T-helper 2 cell treated with Interferon-gamma antibody and Interleukin-4, amounts not matched to agents 100 ng/mL and 5 ng/mL, for 36 hours (primary cell): Measurements from ENCODE around the gene DDR1. TPM values are rescaled to one million over a fixed set of nuclear protein-coding genes. Genes with fewer than 3 reads are reported as not detected.
"Not testable (repeated sequence)": the region's sequence is repeated elsewhere in the genome, so short reads cannot be mapped to it uniquely, and the experiment has no call there.

Experiments used
- intact Hi-C: fragments of 100-400 bp; cut with micrococcal nuclease; formaldehyde crosslinking; loops from one replicate; pipeline ENCODE4 v1.15.1; 2023
- total RNA-seq: library from RNA; stranded (reverse); gene quantifications from 2 replicates; pipeline ENCODE4 v1.2.3, GENCODE V29; 2022

The DDR1 gene
- total RNA-seq, 1 donor from 2014 or later: 6.6 TPM

DNA sequence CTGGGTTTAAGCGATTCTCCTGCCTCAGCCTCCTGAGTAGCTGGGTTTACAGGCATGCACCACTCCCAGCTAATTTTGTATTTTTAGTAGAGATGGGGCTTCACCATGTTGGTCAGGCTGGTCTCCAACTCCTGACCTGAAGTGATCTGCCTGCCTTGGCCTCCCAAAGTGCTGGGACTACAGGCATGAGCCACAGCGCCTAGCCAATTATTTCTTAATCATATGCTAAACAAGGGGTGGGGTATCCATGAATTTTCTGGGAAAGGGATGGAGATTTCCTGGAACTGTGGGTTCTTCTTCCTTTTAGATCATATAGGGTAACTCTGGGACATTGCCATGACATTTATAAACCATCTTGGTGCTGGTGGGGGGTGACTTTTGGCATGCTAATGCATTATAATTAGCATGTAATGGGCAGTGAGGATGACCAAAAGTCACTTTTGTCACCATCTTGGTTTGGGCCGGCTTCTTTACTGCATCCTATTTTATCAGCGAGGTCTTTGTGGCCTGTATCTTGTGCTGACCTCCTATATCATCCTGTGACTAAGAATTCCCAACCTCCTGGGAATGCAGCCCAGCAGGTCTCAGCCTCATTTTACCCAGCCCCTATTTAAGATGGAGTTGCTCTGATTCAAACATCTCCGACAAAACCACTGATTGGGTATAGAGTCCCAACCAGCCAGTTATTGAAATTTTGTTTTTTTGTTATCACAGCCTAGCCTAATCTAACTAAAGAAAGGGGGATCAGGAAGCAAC lies 29.9 kb upstream of the DDR1 start:
- intact Hi-C loops: no loop called here

DNA sequence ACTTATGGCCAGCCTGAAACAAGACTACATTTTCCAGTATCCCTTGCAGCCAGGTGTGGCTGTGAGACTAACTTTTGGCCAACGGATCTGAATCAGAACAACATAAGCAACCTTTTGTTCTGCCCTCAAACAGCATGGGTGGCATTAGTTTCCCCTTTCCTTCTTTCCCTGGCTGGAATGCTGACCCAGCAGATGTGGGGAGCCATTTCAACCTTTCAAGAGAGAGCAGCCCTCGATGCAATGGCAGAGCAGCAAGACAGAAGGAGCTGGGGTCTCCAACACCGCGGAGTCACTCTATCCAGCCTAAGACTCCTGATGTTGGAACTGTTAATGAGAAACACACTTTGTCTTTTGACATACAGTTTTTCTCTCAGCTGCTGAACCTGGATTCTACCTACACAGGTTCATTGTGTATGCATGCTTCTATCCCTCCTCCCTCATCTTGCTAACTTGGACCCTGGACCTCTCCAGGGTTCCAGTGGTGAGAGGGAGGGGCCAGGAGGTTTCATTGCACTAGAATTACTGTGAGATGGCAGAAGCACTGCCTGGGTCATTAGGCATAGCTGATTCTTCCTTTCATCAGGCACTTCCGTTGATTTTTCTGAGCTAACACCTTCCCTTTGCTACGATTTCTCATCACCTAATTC lies 28.8 kb upstream of the DDR1 start:
- intact Hi-C loops: no loop called here

DNA sequence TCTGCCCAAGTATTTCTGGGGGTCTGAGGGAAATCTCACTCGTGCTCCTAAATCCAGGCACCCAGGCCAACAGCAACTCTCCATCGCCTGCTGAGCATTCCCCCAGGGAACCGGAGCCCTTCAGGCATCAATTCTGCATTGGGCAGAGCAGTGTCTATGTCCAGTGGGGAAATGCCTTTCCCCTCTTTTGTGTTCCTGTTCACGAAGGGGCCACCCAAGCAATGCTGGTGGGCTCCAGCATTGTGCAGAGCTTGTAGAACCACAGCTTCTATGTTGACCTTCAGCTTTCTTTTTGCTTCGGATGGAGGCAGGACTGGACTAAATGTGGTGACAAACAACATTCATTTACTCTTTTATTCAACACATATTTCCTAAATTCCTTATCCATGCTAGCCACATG lies 27.2 kb upstream of the DDR1 start:
- intact Hi-C loops: no loop called here

DNA sequence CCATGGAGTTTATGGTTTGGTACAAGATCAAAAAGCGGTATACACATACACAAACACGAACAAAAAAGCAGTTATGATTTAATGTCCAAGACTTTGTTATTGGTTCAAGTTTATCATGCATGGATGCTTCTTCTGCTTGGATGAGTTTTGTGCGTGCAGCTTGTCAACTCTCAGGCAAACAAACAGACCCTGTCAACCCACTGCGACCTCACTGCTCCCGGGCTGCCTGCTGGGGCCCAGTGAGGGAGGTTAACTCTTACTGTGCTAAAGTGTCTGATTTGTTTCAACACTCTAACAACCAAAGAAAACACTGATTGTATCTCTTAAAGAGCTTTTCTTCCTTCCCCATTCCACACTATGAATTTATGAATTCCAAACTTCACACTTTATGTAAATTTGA lies 26.8 kb upstream of the DDR1 start:
- intact Hi-C loops: no loop called here

DNA sequence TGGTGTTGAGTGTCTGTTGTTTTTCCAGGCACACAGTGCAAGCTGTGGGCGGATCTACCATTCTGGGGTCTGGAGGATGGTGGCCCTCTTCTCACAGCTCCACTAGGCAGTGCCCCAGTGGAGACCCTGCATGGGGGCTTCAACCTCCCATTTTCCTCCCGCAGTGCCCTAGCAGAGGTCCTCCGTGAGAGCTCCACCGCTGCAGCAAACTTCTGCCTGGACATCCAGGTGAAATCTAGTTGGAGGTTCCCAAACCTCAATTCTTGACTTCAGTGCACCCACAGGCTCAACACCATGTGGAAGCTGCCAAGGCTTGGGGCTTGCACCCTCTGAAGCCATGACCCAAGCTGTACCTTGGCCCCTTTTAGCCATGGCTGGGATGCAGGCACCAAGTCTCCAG lies 24.6 kb upstream of the DDR1 start:
- intact Hi-C loops: not testable (repeated sequence)

DNA sequence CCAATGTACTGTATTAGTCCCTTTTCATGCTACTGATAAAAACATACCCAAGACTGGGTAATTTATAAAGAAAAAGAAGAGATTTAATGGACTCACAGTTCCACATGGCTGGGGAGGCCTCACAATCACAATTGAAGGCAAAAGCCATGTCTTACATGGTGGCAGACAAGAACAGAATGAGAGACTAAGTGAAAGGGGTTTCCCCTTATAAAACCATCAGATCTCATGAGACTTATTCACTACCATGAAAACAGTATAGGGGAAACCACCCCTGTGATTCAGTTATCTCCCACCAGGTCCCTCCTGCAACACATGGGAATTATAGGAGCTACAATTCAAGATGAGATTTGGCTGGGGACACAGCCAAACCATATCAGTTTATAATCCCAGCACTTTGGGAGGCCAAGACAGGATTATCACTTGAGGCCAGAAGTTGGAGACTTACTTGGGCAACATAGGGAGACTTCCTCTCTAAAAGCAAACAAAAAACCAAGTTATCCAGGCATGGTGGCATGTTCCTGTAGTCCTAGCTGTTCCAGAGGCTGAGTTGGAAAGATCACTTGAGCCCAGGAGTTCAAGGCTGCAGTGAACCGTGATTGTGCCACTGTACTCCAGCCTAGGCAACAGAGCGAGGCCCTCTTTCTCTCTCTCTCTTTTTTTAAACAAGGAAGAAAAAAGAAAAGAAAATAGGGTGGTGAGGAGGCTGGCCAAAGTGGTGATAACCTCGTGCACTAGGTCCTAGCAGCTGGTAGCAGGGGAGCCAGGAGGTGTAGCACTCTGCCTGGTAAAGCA lies 22.9 kb upstream of the DDR1 start:
- intact Hi-C loops: no loop called here

DNA sequence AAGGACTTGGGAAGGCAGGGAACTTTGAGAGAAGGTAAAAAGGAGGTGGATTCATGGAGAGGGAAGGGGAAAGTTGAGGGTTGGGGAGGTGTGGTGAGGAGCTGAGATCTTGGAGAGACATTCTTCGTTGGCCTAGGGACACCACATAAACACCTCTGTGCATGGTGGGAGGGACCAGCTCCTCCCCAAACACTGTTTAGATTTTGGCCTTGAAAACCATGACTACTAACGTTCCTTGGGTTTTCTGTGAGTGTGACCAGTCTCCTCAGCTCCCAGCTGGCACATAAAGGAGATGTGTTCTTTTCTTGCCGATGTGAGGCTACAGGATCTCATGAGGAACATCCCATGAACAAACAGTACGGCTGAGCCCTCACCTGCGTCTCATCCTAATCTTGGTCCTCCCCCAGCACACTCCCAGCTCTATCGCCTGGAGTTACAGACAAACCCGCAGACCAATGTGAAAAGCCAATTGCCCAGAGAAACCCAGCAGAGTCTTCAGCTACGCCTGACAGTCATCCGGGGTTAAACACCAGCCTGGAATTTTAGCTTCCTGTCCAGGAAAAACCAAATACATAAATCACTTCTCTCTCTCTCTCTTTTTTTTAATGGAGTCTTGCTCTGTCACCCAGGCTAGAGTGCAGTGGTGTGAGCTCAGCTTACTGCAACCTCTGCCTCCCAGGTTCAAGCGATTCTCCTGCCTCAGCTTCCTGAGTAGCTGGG lies 22.0 kb upstream of the DDR1 start:
- intact Hi-C loops: no loop called here

DNA sequence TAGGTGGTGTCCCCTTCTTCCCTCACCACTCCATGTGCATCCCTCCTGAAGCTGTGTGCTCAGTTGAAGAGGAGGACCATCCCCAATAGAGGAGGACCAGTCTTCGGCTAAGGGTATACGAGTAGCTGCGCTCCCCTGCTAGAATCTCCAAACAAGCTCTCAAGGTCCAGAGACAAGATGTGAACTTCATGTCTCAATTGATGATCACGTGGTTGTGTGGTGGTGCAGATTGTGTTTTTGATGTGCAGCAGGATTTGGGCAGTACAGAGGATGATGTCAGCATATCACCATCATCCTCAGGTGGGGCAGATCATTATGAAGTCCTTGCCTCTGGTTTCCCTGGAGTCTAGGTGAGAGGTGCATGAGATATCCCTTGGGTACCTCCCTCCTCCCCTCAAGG lies 20.0 kb upstream of the DDR1 start:
- intact Hi-C loops: no loop called here

DNA sequence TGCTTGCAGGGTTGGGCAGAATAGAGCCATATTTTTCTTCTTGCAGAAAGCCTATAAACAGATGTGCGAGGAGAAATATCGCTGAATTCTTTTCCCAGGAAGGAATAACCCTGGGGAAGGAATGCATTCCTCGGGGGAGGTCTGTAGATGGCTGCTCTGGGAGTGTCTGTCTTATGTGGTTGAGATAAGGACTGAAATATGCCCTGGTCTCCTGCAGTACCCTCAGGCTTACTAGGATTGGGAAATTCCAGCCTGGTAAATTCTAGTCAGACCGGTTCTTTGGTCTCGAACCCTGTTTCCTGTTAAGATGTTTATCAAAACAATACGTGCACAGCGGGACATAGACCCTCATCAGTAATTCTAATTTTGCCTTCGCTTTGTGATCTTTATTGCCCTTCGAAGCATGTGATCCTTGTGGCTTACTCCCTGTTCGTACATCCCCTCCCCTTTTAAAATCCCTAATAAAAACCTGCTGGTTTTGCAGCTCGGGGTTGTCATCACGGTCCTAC lies 15.0 kb upstream of the DDR1 start:
- intact Hi-C loops: not testable (repeated sequence)

DNA sequence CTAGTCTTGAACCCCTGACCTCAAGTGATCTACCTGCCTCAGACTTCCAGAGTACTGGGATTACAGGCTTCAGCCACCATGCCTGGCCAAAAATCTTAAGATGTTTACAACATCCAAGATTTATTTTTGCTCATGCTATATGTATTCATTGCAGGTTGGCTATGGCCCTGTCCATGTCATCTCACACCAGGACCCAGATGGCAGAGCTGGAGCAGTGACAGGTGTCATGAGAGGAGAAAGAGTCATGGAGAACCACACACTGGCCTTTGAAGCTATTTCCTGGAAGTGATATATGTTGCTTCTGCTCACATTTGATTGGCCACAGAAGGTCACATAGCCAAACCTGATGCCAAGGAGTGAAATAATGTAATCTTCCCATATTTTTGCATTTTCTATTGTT lies 13.8 kb upstream of the DDR1 start:
- intact Hi-C loops: no loop called here

DNA sequence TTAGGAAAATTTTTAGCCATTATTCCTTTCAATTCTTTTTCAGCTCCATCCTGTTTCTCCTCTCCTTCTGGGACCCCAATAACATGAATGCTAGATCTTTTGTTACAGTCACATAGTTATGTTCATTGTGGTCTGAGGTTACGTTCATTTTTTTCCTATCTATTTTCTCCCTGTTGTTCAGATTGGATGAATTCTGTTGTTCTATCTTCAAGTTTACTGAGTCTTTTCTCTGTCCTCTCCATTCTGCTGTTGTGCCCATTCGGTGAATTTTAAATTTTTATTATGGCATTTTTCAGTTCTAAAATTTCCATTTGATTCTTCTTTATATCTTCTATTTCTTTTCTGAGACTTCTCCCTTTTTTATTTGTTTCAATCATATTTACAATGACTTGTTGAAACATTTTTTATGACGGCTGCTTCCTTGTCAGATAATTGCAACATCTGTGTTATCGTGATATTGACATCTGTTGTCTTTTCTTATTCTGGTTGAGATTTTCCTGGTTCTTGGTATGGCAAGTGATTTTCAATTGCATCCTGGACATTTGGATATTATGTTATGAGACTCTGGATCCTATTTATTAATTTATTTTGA lies 12.6 kb upstream of the DDR1 start:
- intact Hi-C loops: no loop called here

DNA sequence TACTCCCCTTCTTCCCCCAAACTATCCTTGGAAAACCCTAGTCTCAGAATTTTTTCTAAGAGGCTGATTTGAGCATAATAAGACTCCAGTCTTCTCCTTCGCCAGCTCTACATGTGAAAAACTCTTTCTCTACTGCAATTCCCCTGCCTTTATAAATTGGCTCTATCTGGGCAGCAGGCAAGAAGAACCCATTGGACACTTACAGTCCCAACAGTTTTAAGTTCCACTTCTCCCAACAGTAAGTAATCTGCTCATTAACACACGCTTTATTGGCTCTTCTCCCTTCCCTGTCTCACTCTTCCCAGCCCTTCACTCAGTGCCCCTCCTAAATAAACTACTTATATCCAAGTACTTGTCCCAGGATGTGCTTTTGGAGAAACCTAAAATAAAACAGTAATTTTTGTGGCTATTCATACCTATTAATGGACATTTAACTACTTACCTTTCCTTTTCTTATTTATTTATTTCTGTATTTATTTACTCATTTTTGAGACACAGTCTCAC lies 11.1 kb upstream of the DDR1 start:
- intact Hi-C loops: no loop called here

DNA sequence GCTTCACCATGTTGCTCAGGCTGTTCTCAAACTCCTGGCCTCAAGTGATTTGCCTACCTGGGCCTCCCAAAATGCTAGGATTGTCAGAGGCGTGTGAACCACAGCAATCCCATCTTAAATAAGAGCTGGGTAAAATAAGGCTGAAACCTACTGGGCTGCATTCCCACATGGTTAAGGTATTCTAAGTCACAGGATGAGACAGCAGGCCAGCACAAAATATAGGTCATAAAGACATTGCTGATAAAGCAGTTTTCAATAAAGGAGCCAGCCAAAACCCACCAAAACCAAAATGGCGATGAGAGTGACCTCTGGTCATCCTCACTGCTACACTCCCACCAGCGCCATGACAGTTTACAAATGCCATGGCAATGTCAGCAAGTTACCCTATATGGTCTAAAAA lies 10.5 kb upstream of the DDR1 start:
- intact Hi-C loops: not testable (repeated sequence)

DNA sequence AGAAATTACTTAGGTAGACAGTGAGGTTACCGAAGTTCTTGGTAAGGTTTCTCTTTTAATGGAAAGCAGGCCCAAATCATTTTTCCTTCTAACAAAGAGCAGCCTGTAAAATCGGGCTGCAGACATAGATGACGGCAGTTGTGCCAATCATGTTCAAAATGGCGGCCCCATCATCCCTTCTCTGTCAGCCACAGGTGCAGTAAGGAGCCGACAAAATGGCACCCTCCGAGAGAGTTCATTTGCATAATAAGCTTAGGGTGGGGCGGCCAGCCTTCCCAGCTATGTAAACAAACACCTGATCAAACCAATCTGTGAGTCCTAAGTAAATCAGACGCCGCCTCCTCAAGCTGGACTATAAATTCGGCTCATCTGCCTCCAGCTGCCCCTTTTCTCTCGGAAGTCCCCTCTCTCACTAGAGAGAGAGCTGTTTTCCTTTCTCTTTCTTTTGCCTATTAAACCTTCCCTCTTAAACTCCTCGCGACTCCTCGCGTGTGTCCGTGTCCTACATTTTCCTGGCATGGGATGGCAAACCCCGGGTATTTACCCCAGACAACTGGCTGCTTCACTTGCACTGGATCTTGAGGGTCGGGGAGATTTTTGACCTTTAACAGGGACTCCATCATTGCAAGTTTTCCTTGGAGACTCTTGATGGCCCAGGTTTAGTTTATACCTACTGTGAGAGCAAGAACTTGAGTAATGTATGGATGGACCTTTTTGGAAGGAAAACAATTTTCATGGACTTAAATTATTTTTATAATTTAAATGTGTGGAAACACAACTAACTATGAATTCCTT lies 8.9 kb upstream of the DDR1 start:
- intact Hi-C loops: loop anchor here (2.0 kb wide), 1 partner anchor 197 kb away; no protein-coding TSS in a partner anchor

DNA sequence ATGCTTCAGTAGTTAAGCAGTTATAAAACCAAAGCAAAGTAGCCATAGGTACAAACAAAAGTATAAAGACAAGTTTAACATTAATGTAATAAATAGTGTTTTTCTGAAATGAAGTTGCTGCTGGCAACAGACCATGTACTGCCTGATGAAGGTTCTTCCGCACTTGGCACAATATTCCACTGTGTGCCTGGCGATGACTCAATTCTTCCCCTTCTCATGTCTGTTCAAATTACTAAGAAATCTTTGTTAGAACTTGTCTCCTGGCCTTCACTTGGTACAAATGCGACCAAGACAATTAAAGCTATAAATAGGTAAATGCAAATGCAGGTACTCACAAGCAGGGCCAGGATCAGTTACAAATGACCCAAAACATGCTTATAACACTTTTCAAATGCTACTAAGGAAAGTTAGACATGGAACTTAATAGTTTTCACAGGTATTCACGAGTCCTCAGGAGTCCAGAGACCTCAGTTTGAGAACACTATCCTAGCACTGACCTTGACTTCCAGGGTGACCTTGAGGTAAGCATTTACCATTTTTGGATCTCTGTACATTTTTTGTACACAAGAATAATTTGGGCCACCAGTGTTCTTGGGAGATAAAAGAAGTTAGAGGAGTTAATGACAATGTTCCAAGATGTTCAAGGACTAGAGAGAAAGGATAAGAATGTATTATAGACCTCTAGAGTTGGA lies 8.1 kb upstream of the DDR1 start:
- intact Hi-C loops: loop anchor here (2.0 kb wide), 1 partner anchor 197 kb away; no protein-coding TSS in a partner anchor

DNA sequence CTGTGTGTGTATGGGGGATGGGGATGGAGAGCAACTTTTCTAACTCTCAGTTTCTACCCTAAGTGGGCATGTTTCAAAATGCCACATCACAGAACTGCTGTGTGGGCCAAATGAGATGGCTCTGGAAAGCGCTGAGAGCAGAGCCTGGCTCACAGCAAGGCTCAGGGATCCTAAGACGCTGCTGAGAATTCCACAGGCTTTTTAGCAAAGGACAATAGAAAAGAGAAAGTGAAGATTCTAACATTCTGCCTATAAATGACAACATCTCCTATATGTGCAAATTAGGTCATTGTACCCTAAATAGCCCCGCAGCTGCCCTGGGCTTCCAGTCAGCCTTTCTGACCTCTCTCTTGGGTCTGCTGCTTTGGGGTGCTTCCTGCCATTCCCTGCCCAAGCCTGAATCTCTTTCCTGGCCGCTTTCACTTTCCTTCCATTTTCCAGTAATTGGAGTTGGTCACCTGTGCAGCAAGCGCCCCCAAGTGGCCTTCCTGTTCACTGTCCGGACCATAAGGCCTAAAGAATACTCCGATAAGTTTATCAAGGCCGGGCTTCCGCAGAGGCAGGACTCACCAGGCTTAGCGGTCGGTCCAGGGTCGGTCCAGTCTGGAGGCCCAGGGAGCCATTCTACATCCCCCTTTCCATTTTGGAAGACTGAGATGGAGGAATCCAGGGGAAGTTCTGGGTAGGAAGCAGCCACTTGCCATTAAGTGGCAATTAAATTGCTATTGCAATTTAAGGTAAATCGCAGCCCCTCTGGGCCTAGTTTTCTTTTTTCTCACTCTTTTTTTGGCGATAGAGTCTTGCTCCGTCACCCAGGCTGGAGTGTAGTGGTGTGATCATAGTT lies 6.7 kb upstream of the DDR1 start:
- intact Hi-C loops: loop anchor here (1.0 to 2.0 kb wide), 3 partner anchors 49 to 199 kb away; partner anchors contain the start of gene IER3

DNA sequence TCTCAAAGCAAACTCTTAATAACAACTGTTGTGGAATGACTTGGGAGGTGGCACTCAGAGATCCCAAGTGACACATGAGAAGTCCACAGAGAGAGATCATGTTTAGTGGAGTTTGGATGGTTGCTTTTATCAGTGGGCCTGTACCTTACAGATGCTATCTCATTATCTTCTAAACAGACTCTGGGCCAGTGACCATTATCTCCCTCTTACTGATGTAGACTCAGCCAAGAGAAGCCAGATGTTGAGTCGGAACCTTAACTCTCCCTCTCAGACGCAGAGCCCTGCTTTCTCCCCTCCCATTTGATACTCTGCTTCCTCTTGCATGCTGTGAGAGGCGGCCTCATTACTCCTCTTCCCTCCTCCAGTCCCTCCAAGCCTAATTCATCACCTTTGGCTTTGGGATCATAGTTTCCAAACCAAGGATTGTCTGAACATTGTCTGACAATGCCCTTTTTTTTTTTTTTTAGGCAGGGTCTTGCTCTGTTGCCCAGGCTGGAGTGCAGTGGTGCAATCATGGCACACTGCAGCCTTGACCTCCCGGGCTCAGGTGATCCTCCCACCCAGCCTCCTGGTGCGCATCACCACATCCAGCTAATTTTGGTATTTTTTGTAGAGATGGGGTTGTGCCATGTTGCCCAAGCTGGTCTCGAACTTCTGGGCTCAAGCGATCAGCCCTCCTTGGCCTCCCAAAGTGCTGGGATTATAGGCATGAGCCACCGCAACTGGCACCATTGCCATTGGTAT lies 4.5 kb upstream of the DDR1 start:
- intact Hi-C loops: no loop called here
